Gastrocnemius medialis (tissue), 4 donors: Measurements from ENCODE around the gene AGAP3.

ENCODE experiments used
- CTCF ChIP-seq, 5 experiments: fragments of 450-650 bp in 3 of 5; fragments of 200-600 bp in 2 of 5; sonication (generic) in 2 of 5; IDR thresholded peaks in 4 of 5; conservative IDR thresholded peaks in 1 of 5; 1 replicate in 4 of 5; 2 replicates in 1 of 5; pipeline ENCODE4 v1.5.1; 2016 to 2019; ENCODE audit warnings: antibody characterized with exemption in 5 of 5, mild to moderate bottlenecking in 3 of 5, moderate library complexity in 3 of 5
- POLR2A ChIP-seq, 2 donors: fragments of 450-650 bp; IDR thresholded peaks; one replicate each; pipeline ENCODE4 v1.6.1; 2017; ENCODE audit warnings: antibody characterized with exemption in 2 of 2, mild to moderate bottlenecking in 2 of 2, moderate library complexity in 2 of 2

- TF ChIP-seq CTCF (IDR thresholded peaks at IDR 0.05 in 4 of 5, conservative IDR thresholded peaks at IDR 0.05 in 1 of 5) = no peak
- no peak for TF ChIP-seq POLR2A (IDR thresholded peaks at IDR 0.05)
These were observed 92.0 kb downstream of the AGAP3 start for GRCh38 chr7:151178236-151178635.
